H1 (cell line): ENCODE data around the gene TMEM203. TPM values are rescaled to one million over a fixed set of nuclear protein-coding genes. Genes with fewer than 3 reads are reported as not detected.

Source experiments
- CTCF ChIA-PET: fragments of 300-600 bp; sonication (Branson Sonifier 250); formaldehyde crosslinking; loops from one replicate; lab custom pipeline; 2021; ENCODE audit not compliant: partially characterized antibody; lab: Charles Lee
- POLR2A ChIA-PET: fragments of 300-600 bp; sonication (Branson Sonifier 250); formaldehyde crosslinking; loops from one replicate; lab custom pipeline; 2021; ENCODE audit warnings: inconsistent platforms; ENCODE audit not compliant: partially characterized antibody; lab: Charles Lee
- DNase-seq, 2 experiments: peaks; one replicate each; pipeline versions ENCODE4 v3.0.0 to v3.0.0-alpha.2; 2010 to 2022; ENCODE audit warnings: low spot score in 2 of 2, low read depth in 1 of 2, mixed read lengths in 1 of 2
- FAIRE-seq: peaks from 2 replicates; lab custom pipeline; 2011; peaks lifted over from hg19 to GRCh38; lab: Jason Lieb, UNC
- H2AFZ ChIP-seq: 2 replicates; pipeline ENCODE4 v1.8.1; 2012; ENCODE audit warnings: low read length, inconsistent platforms
- H2AK5ac ChIP-seq: 2 replicates; pipeline ENCODE4 v1.6.1; 2013; ENCODE audit warnings: low read depth, low read length
- H2BK120ac ChIP-seq: replicated peaks from 2 replicates; pipeline ENCODE3; 2013; ENCODE audit warnings: low read depth, low read length, inconsistent platforms
- H2BK12ac ChIP-seq: 2 replicates; pipeline ENCODE4 v1.6.1; 2013; ENCODE audit warnings: low read depth, low read length
- H2BK15ac ChIP-seq: 2 replicates; pipeline ENCODE4 v1.6.1; 2013; ENCODE audit warnings: low read length
- H2BK20ac ChIP-seq: 2 replicates; pipeline ENCODE4 v1.6.1; 2013; ENCODE audit warnings: low read length
- H2BK5ac ChIP-seq: 2 replicates; pipeline ENCODE4 v1.6.1; 2013; ENCODE audit warnings: low read depth, low read length
- H3K14ac ChIP-seq: 2 replicates; pipeline ENCODE4 v1.6.1; 2013; ENCODE audit warnings: inconsistent platforms; ENCODE audit not compliant: insufficient read length
- H3K18ac ChIP-seq: 2 replicates; pipeline ENCODE4 v1.6.1; 2013; ENCODE audit warnings: low read length; ENCODE audit errors: extremely low read depth
- H3K23ac ChIP-seq: 2 replicates; pipeline ENCODE4 v1.6.1; 2013; ENCODE audit warnings: inconsistent platforms; ENCODE audit not compliant: insufficient read length
- H3K23me2 ChIP-seq: 2 replicates; pipeline ENCODE4 v1.6.1; 2013; ENCODE audit warnings: low read depth, low read length
- H3K27ac ChIP-seq: 2 replicates; pipeline ENCODE4 v1.6.1; 2011; ENCODE audit warnings: low read depth, low read length, inconsistent platforms
- H3K27me3 ChIP-seq, 4 experiments: replicated peaks in 1 of 4; 1 replicate in 1 of 4; 2 replicates in 3 of 4; pipeline versions ENCODE4 v1.6.1 to v1.8.1; 2011 to 2013; ENCODE audit warnings: low read length in 3 of 4, mild to moderate bottlenecking in 3 of 4, inconsistent platforms in 2 of 4, mixed read lengths in 2 of 4, moderate library complexity in 1 of 4; ENCODE audit not compliant: control insufficient read depth in 3 of 4, insufficient read depth in 3 of 4; ENCODE audit errors: extremely low read depth in 1 of 4
- H3K36me3 ChIP-seq, 4 experiments: 2 replicates each; pipeline versions ENCODE4 v1.6.1 to v1.8.1; 2011 to 2013; ENCODE audit warnings: mild to moderate bottlenecking in 4 of 4, low read length in 3 of 4, moderate library complexity in 2 of 4, control low read depth in 1 of 4, inconsistent platforms in 1 of 4; ENCODE audit not compliant: insufficient read depth in 4 of 4, control insufficient read depth in 2 of 4
- H3K4ac ChIP-seq: replicated peaks from 2 replicates; pipeline ENCODE3; 2013; ENCODE audit warnings: low read length, low read depth, mixed read lengths, inconsistent platforms; ENCODE audit not compliant: insufficient read length
- H3K4me1 ChIP-seq, 4 experiments: replicated peaks in 1 of 4; 1 replicate in 1 of 4; 2 replicates in 3 of 4; pipeline versions ENCODE4 v1.6.1 to v1.8.1; 2011 to 2013; ENCODE audit warnings: low read length in 3 of 4, inconsistent platforms in 2 of 4, mixed read lengths in 1 of 4; ENCODE audit not compliant: insufficient read depth in 4 of 4, control insufficient read depth in 3 of 4
- H3K4me2 ChIP-seq, 2 experiments: 2 replicates each; pipeline versions ENCODE4 v1.6.1 to v1.8.1; 2011 to 2013; ENCODE audit warnings: low read depth in 2 of 2, low read length in 2 of 2, control low read depth in 1 of 2, inconsistent platforms in 1 of 2, mild to moderate bottlenecking in 1 of 2; ENCODE audit not compliant: insufficient read depth in 1 of 2
- H3K4me3 ChIP-seq, 4 experiments: fragments of 200-600, 300-600 bp in 1 of 4; sonication (generic), shearing (Covaris generic), sonication (Bioruptor Twin) in 1 of 4; 2 replicates each; pipeline versions ENCODE4 v1.5.1 to v1.8.1; 2011 to 2016; ENCODE audit warnings: low read length in 4 of 4, low read depth in 3 of 4, control low read depth in 2 of 4, inconsistent platforms in 2 of 4, mild to moderate bottlenecking in 2 of 4, mixed read lengths in 1 of 4, moderate library complexity in 1 of 4; ENCODE audit not compliant: insufficient read depth in 2 of 4; ENCODE audit errors: extremely low read depth in 1 of 4
- H3K56ac ChIP-seq: replicated peaks from 2 replicates; pipeline ENCODE3; 2013; ENCODE audit warnings: low read depth, mild to moderate bottlenecking, mixed read lengths, low read length, inconsistent platforms; ENCODE audit not compliant: insufficient read length
- H3K79me1 ChIP-seq: 2 replicates; pipeline ENCODE4 v1.6.1; 2013; ENCODE audit warnings: low read depth, low read length, control low read depth
- H3K79me2 ChIP-seq, 2 experiments: 2 replicates each; pipeline versions ENCODE4 v1.6.1 to v1.8.1; 2012 to 2013; ENCODE audit warnings: low read length in 2 of 2, mild to moderate bottlenecking in 2 of 2, inconsistent platforms in 1 of 2; ENCODE audit not compliant: insufficient read depth in 2 of 2, control insufficient read depth in 1 of 2
- H3K9ac ChIP-seq, 4 experiments: replicated peaks in 1 of 4; 1 replicate in 1 of 4; 2 replicates in 3 of 4; pipeline versions ENCODE4 v1.6.1 to v1.8.1; 2011 to 2013; ENCODE audit warnings: low read depth in 3 of 4, low read length in 3 of 4, control low read depth in 2 of 4, mild to moderate bottlenecking in 2 of 4, moderate library complexity in 2 of 4, inconsistent platforms in 1 of 4; ENCODE audit errors: extremely low read depth in 1 of 4
- H3K9me3 ChIP-seq, 2 experiments: 2 replicates each; pipeline versions ENCODE4 v1.6.1 to v1.8.1; 2012 to 2013; ENCODE audit warnings: mild to moderate bottlenecking in 2 of 2, moderate library complexity in 2 of 2, control low read depth in 1 of 2, inconsistent platforms in 1 of 2, low read depth in 1 of 2, low read length in 1 of 2, mixed read lengths in 1 of 2; ENCODE audit not compliant: insufficient read depth in 2 of 2
- H4K20me1 ChIP-seq, 2 experiments: replicated peaks in 1 of 2; 2 replicates each; pipeline versions ENCODE3 to v1.8.1; 2011 to 2013; ENCODE audit warnings: inconsistent platforms in 2 of 2, low read length in 2 of 2, mild to moderate bottlenecking in 1 of 2; ENCODE audit not compliant: insufficient read depth in 2 of 2, control insufficient read depth in 1 of 2
- H4K5ac ChIP-seq: 2 replicates; pipeline ENCODE4 v1.6.1; 2013; ENCODE audit warnings: low read length, low read depth, mixed read lengths, inconsistent platforms; ENCODE audit not compliant: insufficient read length
- H4K8ac ChIP-seq: 2 replicates; pipeline ENCODE4 v1.8.0; 2013; ENCODE audit warnings: mild to moderate bottlenecking, moderate library complexity, low read length, inconsistent platforms; ENCODE audit not compliant: insufficient read depth; ENCODE audit errors: extremely low read depth
- H4K91ac ChIP-seq: replicated peaks from 2 replicates; pipeline ENCODE3; 2013; ENCODE audit warnings: low read length, mixed read lengths, inconsistent platforms; ENCODE audit not compliant: insufficient read length
- KDM1A ChIP-seq: fragments of 200-600, 300-600 bp; sonication (generic); IDR thresholded peaks from 2 replicates; pipeline ENCODE4 v1.7.1; 2016; ENCODE audit warnings: mild to moderate bottlenecking, low read length, borderline replicate concordance
- NRF1 ChIP-seq: IDR thresholded peaks from 2 replicates; pipeline ENCODE4 v1.6.1; 2011; ENCODE audit warnings: mild to moderate bottlenecking, low read depth, low read length, improper control_type of control experiment
- SP4 ChIP-seq: IDR thresholded peaks from 2 replicates; pipeline ENCODE4 v1.6.1; 2012; ENCODE audit warnings: low read length, inconsistent platforms
- WGBS, 2 experiments: shearing (Covaris generic) in 1 of 2; methylation state at CpG; one replicate each; pipeline versions ENCODE4 v1.1.6 to v1.1.7; 2013 to 2015; ENCODE audit warnings: low lambda C conversion rate in 2 of 2, mixed read lengths in 2 of 2, inconsistent platforms in 1 of 2, low coverage in 1 of 2, missing lambda C conversion rate in 1 of 2; ENCODE audit not compliant: insufficient replicate concordance in 2 of 2, insufficient coverage in 1 of 2, insufficient read length in 1 of 2; ENCODE audit errors: extremely low coverage in 1 of 2, missing lambda C conversion rate in 1 of 2; 5-methylcytosine and 5-hydroxymethylcytosine counted together
- polyA plus RNA-seq, 7 experiments: library from polyadenylated mRNA; depleted of rRNA in 3 of 7; stranded (reverse) in 5 of 7; unstranded in 2 of 7; fragments of >200 nt in 5 of 7; fragments of 200-250 nt in 2 of 7; gene quantifications; 1 replicate in 5 of 7; 2 replicates in 1 of 7; 4 replicates in 1 of 7; pipeline versions ENCODE4 v1.2.1 to v1.2.3, GENCODE V29; 2011 to 2013; ENCODE audit warnings: missing spikeins in 2 of 7, mixed read lengths in 2 of 7
- total RNA-seq: library from RNA; stranded (reverse); fragmentation: NEBNext Ultra II Directional; extraction: Animal tissue kit (Norgen Biotek cat#: 25700); gene quantifications from 2 replicates; pipeline ENCODE4 v1.2.1, GENCODE V29; 2021

The TMEM203 gene
- total and polyA plus RNA-seq, 2 of the 8 experiments (the other 6 are each of a cell fraction or from before 2014, with no cell fraction given): 44.1 to 57.1 TPM

DNA sequence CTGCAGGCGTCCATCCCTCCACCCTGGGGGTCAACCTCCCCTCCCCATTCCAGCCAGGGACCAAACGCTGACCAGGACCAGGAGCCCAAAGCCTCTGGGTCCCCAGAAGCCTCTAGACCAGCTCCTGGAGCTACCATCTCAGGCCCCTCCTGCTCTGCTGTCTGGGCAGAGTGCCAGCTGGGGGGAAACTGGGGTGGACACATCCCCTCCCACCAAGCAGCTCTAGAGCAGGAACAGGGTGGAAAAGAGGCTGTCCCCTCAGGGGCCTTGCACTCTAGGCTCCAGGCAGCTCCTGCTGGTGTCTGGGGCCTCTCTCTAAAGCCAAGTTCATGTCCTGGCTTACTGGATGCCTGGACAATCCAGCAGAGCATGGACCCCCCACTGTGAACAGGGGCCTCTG lies 12.6 kb downstream of the TMEM203 start:
- no peak overlapping the region for H2BK120ac ChIP-seq
- no peak overlapping the region for H2BK20ac ChIP-seq
- H3K79me2 ChIP-seq: peaks cover 0 to 23% of the 10 kb centered on the region in 2 experiments; a peak in 1 of 4 replicates
- peaks cover 3% of the 10 kb centered on the region; the same call in 1 of the 2 replicates for H3K23me2 ChIP-seq
- TF ChIP-seq NRF1: no peak
- TF ChIP-seq KDM1A: no peak
- TF ChIP-seq SP4: no peak
- no peak overlapping the region for H3K56ac ChIP-seq
- H3K4me3 ChIP-seq: no peak overlapping the region
- no peak overlapping the region for H2BK15ac ChIP-seq
- no peak overlapping the region for H2BK12ac ChIP-seq
- FAIRE-seq: no peak
- H3K18ac ChIP-seq: no peak overlapping the region
- H3K36me3 ChIP-seq: peaks cover 0 to 4% (median 1%) of the 10 kb centered on the region in 4 experiments; a peak in 2 of 8 replicates
- H2BK5ac ChIP-seq: no peak overlapping the region
- H4K8ac ChIP-seq: peak overlapping the region; percentile 46; the same call in 1 of the 2 replicates
- no peak overlapping the region for H3K27ac ChIP-seq
- H3K79me1 ChIP-seq: peaks cover 12% of the 10 kb centered on the region
- H3K23ac ChIP-seq: no peak overlapping the region
- H2AFZ ChIP-seq: no peak overlapping the region
- H4K20me1 ChIP-seq: peaks cover 15 to 30% of the 10 kb centered on the region in 2 experiments
- no peak overlapping the region for H3K4me2 ChIP-seq
- H3K14ac ChIP-seq: no peak overlapping the region
- peaks cover 0 to 25% (median 8%) of the 10 kb centered on the region in 4 experiments; a peak in 6 of 7 replicates for H3K4me1 ChIP-seq
- H3K9ac ChIP-seq: no peak overlapping the region
- DNase-seq: no peak
- H2AK5ac ChIP-seq: no peak overlapping the region
- no peak overlapping the region for H4K5ac ChIP-seq
- no peak overlapping the region for H3K4ac ChIP-seq
- ChIA-PET POLR2A (interaction anchor here (0.6 to 11.0 kb wide), 7 partner anchors 9 to 67 kb away, joined by 3 to 107 read pairs (median 3); partner anchors contain the start of genes NDOR1, RNF224, TMEM203 and TUBB4B), CTCF (interaction anchor here (1.1 to 14.0 kb wide), 5 partner anchors 15 to 62 kb away, joined by 3 to 204 read pairs (median 4); partner anchors contain the start of genes CYSRT1, LRRC26, RNF208 and RNF224)
- WGBS, 2 experiments: 79% methylated on average over 2 of the region's 2 CpGs; no CpG with 5 or more reads in 1 of the 2 experiments
- no peaks in the 10 kb centered on the region for H3K27me3 ChIP-seq
- no peak overlapping the region for H4K91ac ChIP-seq
- no peaks in the 10 kb centered on the region for H3K9me3 ChIP-seq
